Stimulated activated CD8-positive, alpha-beta memory T cell treated with anti-CD3 and anti-CD28 coated beads, Interleukin-4, amount 100 ng/mL, for 1 hour (primary cell): ENCODE measurements around the gene GPR132.
"Not testable (repeated sequence)": the region's sequence is repeated elsewhere in the genome, so short reads cannot be mapped to it uniquely, and the experiment has no call there.

Experiments
- DNase-seq, 2 donors: peaks; one replicate each; pipeline ENCODE4 v3.0.0-alpha.2; 2020; ENCODE audit warnings: low read depth in 2 of 2, low spot score in 1 of 2

The GPR132 gene

DNA sequence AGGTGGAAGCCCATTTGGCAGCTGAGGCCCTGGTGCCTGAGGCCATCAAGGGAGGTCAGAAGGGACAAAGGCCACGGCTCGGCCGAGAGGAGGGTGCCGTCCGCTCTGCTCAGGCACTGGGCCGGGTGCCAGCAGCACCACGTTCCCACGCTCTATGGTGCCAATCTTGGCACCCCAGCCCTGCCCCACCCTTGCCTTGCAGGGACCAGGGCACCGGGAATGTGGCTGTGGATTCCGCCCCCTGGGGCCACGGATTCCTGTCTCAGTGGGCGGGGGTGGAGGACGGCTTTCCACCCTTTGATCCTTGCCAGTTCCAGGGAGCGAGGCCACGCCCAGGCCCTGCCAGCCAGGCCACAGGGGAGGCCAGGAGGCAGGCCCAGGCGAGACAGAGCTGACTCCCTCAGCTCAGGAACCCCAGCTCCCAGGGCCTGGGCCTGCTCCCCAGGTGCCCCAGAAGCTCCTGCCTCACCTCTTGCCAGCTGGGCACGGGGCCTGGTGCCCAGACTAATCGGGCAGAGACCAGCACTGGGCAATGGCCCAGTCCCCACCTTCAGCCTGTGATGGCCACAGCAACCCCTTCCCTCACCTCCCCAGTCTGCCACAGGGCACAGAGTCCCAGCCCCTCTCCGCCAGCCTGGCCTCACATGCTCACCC lies 26.4 kb upstream of the GPR132 start:
- DNase-seq, result no peak

DNA sequence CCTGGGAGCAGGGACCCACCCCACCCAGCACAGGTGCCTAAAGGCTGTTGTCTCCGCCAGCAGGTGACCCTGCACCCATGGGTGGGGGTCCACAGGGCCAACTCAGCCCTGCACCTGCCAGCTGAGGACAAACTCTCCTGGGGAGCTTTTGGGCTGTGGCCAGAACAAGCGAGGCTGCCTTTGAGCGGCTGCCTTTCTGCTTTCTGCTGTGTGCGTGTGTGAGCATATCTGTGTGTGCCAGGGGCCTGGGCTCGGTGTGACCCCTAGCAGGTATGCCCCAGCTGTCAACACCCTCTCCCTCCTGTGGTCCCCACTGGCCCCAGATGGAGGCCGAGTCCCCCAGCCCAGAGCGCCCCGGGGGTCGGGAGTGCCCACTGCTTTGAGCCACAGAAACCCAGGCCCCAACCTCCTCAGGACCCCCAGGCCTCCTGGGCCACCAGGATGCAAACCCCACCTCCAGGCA lies 25.9 kb upstream of the GPR132 start:
- DNase-seq, result no peak

DNA sequence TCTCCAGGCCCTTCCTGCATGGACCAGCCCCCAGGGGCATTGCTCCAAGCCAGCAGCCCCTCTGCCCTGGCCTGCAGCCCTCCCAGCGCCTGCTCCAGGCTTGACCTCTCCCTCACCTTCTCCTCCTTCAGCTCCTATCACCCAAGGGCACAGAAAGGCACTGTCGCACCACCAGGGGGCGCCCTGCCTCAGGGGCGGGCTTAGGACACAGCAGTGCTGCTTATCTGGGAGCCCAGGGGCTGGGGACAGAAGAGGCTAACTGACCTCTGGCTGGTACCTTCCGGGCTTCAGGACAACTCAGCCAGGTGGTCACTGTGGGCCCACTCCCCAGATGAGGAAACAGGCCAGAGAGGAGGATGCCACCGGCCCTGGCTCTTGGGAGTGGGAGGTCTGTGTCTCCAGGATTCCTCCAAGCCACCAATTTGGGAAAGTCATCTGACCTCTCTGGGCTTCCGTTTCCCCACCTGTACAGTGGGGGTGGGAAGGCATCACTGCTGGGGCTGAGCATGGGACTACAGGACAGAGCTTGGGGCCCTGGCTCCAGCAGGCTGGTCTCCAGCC lies 25.3 kb upstream of the GPR132 start:
- peak; percentile 70 to 79 for DNase-seq

DNA sequence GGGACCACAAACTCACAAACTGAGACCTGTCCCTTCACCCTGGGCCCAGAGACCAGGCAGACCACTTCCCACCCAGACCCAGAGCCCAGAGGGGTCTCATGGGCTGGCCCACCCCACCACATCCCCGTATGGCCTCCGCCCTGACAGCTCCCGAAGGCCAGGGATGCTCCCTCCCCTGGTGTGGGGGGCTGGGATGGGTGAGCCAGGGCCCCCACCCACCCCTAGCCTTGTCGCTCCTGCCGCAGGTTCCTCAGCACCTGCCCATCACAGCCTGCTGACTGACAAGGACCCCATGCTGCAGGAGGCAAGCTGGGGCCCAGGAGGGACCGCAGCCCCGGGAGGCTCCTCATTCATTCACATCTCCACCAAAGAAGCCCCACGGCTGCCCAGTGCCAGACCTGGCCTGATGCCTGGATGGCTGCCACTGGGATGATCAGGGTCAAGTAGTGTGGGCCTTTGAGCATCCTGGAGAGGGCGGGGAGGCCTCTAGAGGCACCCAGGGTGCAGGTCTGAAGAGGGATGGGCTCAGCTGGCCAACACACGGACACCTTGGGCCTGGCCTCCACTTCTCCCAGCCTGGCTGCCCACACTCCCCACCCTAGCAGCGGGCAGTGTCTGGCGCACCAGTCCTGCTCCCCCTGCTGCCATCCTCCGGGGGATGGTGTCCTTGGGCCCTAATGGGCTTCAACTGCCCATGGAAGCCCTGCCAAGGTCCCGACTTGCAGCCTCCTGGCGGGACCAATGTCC lies 24.7 kb upstream of the GPR132 start:
- no peak for DNase-seq

DNA sequence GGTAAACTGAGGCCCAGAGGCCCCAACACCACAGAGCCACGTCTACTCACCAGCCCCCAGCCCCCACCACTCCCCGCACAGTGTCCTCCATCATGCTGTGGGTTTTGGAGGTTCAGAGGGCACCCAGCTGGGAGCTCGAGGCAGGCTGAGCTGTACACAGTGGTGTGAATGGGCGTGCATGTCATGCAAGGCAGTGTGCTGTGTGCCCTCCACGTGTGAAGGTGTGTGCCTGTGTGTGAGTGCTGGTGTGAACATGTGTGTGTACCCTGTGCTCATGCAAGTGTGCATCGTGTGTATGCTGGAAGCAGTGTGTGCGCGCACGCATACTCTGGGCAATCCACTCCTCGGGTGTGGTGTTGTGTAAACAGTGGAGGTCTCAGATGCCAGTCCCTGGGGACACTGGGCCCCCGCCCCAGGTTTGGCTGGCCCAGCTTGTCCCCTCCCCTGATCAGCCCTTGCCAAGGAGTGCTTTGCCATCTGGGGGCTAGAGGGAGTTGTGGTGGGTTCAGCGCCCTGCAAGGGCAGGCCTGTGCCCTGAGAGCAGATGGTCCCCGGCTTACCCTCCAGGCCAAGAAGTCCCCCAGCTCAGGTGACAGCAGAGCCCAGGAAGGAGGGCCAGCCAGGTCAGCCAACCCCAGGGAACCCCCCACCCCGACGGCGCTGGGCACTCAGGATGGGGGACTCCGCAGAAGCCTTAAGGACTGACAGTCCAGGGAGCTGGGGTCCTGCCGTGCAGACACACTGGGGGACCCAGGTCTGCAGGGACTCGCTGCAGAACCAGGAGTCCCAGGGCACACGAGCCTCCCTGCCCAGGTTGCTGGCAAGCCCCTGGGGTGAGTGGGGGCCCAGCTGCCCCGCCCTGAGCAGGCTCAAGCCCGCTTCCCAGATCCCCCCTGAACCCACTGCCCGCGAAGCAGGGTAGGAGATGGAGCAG lies 23.8 kb upstream of the GPR132 start:
- DNase-seq, result no peak

DNA sequence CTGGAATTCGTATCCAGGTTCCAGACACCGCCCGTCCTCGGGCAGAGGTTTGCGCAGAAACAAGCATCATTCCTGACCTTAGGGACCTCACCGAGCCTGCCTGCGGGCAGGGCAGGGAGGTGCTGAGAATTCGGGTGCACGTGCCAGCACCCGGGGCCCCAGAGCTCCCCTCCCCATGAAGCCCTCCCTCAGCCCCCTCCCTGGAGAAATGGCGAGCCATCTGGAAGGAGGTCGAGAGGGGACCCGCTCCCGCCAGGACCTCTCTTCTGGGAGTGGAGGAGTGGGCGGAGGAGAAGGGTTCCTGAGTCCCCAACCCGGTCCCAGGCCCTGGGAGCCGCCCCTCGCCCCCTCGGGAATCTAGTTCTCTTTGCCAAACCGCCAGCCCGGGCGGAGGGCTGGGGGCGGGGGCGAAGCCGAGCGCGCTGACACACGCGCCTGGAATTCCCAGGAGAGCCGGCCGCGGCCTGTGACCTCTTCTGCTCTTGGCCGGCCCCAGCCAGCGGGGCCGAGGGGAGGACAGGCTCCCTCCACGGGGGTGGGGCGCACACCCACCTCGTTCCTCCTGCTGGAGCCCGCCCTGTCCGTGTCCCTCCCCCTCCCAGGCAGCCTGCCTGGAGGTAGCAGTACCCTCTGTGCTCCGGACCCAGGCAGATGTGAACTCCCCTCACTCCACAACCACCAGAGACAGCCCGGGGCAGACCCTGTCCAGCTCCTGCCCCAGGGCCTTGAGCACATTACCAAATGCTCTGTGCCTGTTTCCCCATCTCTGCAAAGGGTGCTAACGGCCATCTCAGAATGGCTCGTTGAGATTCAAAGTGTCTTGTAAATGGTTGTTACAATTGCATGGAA lies 23.0 kb upstream of the GPR132 start:
- DNase-seq, result no peak

DNA sequence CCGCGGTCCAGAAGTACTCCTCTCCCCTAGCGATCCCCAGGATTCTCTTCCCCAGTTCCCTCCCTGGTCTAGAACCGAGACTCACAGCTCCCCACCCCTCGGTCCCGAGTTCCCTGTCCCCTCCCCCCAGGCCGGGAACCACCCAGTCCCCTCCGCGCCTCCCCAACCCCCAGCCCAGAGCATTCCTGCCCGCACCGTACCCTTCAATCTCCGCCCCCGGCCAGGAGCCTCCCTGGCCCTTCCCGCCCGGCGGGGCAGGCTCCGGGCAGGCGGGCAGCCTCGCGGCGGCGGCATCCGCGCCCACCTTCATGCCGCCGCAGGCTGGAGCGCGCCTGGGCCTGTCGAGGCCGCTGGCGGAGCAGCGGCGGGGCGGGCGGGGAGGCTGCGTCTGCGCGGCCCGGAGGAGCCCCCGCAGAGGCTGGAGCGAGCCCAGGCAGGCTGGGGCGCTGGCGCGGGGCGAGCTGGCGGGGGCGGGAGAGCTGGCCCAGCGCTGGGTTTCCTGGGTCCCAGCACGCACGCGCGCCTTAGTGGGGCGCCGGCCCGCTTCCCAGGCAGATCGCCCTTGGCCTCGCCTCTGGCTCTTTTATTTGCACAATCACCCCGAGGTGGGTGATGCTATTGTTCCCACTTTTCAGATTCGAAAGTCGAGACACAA lies 22.2 kb upstream of the GPR132 start:
- DNase-seq, result no peak

DNA sequence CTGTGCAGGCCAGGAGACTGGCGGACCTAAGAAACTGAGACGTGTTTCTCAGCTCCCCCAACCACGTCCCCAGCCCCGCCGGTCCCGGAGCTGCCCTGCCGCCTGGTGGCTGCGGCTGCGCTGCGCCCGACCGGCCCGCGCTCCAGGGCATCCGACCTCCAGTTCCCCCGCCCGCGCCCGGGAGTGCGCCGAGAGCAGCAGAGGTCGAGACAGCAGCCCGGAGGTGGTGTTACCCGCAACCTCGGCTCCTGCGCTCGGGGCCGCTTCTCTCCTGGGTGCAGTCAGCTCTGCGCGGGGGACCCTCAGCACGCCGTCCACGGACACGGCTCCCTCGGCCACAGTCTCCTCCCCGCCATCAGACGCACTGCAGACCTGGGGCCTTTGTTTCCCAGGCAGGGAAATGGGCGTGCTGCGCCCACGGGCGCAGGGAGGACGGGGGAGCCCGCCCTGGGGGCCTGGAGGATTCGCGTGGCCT lies 21.6 kb upstream of the GPR132 start:
- peak; percentile 72 to 74 for DNase-seq

DNA sequence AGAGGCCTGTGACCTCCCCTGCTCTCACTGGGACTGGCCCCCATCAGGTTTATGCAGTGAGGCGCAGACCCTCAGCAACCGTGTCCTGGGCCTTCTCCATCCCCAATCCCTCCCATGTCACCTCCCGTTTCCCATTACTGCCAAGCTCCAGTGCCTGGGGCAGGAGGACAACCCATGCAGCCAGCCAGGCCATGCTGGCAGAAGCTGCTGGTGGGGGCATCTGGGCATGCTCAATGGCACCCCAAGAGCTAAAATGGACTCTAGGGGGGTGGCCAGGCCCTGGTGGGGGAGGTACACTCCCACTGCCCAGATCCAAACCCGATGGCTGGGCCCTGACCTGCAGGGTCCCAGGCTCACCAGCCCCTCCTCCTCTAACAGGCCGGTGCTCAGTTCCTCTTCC lies 20.5 kb upstream of the GPR132 start:
- no peak for DNase-seq

DNA sequence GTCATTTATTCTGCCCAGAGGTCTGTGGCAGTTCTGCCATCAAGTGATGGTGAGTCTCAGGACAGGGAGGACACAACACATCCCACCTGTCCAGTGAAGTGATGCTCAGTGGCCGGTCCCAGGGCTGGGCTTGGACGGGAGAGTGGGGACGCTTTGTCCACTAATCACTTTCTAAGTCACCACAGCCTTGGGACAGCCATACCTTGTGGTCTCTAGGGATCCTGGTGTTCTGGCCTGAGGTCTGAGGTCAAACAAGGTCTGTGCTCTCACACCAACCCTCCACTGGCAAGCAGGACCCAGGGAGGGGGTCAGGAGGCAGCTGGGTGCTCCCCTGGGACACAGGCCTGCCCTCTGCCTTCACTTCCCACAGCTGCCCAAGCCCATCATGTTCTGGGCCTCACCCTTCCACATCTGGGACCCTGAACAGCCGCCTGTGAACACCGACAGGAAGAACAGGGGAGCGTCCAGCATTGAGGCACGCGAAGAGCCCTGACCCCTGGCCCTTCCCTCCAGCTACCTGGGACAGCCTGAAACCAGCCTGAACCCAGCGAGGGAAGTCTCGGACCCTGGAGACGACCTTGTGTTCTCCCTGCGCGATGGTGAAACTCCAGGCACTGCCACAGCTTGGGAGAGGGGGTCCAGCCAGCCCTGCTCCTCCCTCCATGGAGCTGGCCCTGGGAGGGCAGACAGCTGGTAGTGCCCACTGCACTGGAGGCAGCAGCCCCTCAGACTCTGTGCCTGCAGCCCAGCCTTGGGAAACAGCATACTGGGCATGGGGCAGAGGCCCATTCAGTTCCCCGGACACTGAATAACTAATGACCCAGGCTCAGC lies 19.7 kb upstream of the GPR132 start:
- no peak for DNase-seq

DNA sequence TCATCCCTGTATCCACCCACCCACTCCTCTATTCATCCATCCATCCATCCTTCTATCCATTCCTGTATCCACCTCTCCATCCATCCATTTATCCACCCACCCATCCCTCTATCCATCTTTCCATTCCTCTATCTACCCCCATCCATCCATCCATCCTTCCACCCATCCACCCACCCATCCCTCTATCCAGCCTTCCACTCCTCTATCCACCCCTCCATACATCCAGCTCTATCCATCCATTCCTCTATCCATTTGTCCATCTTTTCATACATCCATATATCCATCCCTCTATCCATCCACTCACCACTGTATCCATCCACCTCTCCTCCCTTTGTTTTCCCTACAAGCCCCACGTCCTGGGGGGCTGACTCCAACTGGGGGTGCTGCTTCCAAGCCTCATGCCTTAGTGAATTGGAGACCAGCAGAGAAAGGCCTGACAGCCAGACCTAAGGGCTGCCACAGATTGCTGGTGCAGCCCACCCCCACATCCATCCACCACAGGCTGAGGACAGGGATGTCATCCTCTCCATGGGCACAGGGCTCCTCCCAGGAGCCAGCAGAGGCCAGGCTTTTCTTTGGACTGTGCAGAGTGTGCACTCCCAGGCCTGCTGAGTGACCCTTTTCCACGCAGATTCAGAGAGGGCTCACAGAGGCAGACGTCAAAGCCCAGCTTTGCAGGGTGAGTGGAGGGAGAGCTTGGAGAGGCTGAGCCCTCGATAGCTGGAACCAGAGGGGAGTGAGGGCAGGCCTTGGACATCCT lies 18.9 kb upstream of the GPR132 start:
- DNase-seq, result no peak

DNA sequence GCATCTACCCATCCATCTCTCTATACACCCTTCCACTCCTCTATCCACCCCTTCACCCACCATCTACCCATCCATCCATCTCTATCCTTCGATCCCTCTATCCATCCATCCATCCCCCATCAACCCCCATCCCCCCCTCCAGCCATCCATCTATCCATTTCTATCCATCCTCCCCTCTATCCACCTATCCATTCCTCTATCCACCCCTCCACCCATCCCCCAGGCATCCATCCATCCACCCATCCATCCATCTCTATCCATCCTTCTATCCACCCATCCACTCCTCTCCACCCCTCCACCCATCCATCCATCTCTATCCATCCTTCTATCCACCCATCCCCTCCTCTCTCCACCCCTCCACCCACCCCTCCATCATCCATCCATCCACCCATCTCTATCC lies 17.5 kb upstream of the GPR132 start:
- DNase-seq, result no peak

DNA sequence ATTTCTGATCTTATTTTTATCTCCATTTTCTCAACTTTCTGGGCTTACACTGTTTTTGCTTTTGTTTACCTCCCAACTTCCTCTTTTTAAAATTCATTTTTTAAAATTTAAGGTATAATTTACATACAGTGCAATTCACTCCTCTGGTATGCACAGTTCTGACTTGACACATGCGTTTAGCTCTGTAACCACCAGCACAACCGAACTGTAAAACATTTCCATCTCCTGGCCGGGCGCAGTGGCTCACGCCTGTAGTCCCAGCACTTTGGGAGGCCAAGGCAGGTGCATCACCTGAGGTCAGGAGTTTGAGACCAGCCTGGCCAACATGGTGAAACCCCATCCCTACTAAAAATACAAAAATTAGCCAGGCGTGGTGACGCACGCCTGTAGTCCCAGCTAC lies 16.2 kb upstream of the GPR132 start:
- not testable (repeated sequence) for DNase-seq

DNA sequence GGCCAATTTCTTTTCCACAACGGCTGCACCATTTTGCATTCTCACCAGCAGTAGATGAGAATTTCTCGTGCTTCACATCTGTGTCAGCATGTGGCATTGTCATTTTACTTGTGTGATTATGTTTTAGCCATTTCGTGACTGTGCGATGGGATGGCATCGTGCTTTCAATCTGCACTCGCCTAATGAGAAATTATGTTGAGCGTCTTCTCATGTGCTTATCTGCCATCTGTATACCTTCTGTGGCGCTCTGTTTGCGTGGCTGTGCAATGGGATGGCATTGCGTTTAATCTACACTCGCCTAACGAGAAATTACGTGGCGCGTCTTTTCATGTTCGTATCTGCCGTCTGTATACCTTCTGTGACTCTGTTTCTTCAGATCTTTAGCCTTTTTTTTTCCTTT lies 14.9 kb upstream of the GPR132 start:
- DNase-seq, result no peak

DNA sequence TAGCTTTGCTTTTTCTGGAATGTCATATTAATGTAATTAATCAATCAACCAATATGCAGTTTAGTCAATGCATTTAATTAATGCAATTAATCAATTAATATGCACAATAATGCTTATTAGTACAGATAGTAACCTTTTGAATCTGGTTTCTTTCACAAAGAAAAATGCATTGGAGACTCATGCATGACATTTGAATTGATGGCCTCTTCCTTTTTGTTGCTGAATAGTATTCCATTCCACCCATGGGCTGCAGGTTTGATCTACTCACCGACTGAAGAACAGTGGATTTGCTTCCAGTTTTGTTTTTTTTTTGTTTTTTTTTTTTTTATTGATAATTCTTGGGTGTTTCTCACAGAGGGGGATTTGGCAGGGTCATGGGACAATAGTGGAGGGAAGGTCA lies 13.1 kb upstream of the GPR132 start:
- DNase-seq, result no peak

DNA sequence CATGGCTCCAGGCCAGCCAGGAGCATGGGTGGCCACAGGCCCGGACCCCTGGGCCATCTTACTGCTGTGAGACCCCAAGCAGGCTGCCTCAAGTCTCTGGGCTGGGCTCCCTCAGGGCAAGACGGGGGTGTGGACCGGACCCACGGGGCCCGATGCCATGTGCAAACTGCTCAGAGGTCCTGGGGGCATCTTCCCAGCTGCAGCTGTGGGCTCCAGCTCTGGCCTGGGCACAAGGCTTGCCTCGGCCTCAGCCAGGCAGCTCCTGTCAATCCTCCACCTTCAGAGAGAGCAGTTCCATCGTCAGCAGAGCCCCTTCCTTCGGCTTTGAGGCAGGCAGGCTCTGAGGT lies 12.4 kb upstream of the GPR132 start:
- no peak for DNase-seq

DNA sequence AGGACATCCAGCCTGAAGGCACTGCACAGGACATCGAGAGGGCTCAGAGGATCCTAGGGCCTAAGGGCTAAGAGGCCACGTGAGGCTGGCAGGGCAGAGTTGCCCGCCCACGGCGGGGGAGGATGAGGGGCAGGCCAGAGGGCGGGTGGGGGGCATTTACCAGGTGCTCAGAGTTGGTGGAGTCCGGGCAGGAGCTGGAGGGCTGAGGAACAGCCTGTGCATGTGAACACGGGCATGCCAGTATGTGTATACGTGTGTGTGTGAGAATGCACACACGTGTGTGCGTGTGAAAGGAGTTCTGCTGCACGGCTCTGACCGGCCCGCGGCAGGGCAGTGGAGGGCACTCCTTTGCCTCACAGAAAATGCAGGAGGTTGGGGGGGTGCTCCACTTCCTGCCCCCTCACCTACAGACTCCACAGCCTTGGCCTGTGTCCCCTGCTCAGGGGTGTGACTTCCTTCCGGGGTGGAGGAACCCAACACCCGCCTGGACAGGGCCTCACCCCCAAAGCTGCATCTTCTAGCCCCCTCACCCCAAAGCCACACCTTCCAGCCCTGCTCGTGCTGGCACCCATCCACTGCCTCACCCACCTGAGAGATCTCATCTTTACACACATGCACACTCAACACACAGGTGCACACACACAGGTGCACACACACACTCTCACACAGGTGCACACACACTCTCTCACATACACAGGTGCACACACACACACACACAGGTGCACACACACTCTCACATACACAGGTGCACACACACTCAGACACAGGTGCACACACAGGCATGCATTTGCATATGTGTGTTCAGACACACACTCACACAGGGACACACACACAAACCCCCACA lies 11.8 kb upstream of the GPR132 start:
- no peak for DNase-seq
